Ovary (tissue), 9 donors: ENCODE results near the gene DMAC2L. TPM values are rescaled to one million over a fixed set of nuclear protein-coding genes. Genes with fewer than 3 reads are reported as not detected.

Experiments
- DNase-seq, 5 donors: peaks; one replicate each; pipeline ENCODE4 v3.0.0-alpha.2; 2019 to 2020
- H3K27ac ChIP-seq, 2 donors: fragments of 200-600 bp; one replicate each; pipeline versions ENCODE4 v1.5.1 to v1.8.0; 2019 to 2022
- H3K27me3 ChIP-seq: fragments of 200-600 bp; one replicate; pipeline ENCODE4 v1.8.0; 2022
- H3K36me3 ChIP-seq: fragments of 200-600 bp; sonication (generic); one replicate; pipeline ENCODE4 v1.5.1; 2019
- H3K4me1 ChIP-seq: one replicate; pipeline ENCODE4 v1.8.1; 2013; ENCODE audit warnings: mild to moderate bottlenecking, moderate library complexity; ENCODE audit not compliant: insufficient read depth
- H3K4me3 ChIP-seq: fragments of 200-600 bp; sonication (generic); one replicate; pipeline ENCODE4 v1.5.1; 2017
- H3K9me3 ChIP-seq, 2 donors: fragments of 200-600 bp in 1 of 2; sonication (generic) in 1 of 2; one replicate each; pipeline versions ENCODE4 v1.5.1 to v1.8.1; 2013 to 2019; ENCODE audit warnings: mild to moderate bottlenecking in 1 of 2, moderate library complexity in 1 of 2
- EP300 ChIP-seq: sonication (generic); formaldehyde crosslinking; IDR thresholded peaks from one replicate; pipeline ENCODE4 v1.6.1; 2017; ENCODE audit warnings: antibody characterized with exemption
- POLR2A ChIP-seq: fragments of 450-650 bp; IDR thresholded peaks from one replicate; pipeline ENCODE4 v1.6.1; 2017; ENCODE audit warnings: antibody characterized with exemption, mild to moderate bottlenecking, moderate library complexity
- WGBS, 3 donors: extraction: QIAGEN DNeasy Blood & Tissue Kit in 1 of 3; methylation state at CpG; one replicate each; pipeline versions ENCODE4 v1.1.5 to v1.1.7; 2013 to 2017; 5-methylcytosine and 5-hydroxymethylcytosine counted together
- intact Hi-C, 4 donors: fragments of 100-400 bp; cut with DNase I; formaldehyde crosslinking; loops; one replicate each; pipeline versions ENCODE4 v1.11.0 to v1.15.1; 2022 to 2023
- polyA plus RNA-seq, 2 donors: library from polyadenylated mRNA; stranded (reverse); fragments of 200-250 nt in 1 of 2; fragments of 350-450 nt in 1 of 2; fragmentation: Illumina TruSeq in 1 of 2; extraction: RNeasy Lipid Tissue Mini Kit (QIAGEN cat#74804) in 1 of 2; gene quantifications; one replicate each; pipeline ENCODE4 v1.2.3, GENCODE V29; 2013 to 2014
- total RNA-seq, 7 donors: library from RNA; depleted of rRNA in 2 of 7; stranded (reverse); fragments of >200 nt in 2 of 7; fragmentation: NEBNext Ultra II Directional in 3 of 7; extraction: Animal tissue kit (Norgen Biotek cat#: 25700) in 3 of 7; gene quantifications; one replicate each; pipeline versions ENCODE4 v1.1.0 to v1.2.4, GENCODE V29; 2016 to 2023
- TF ChIP-seq, protein P1 (sequence below), 3 donors: fragments of 450-650 bp in 2 of 3; fragments of 200-600 bp in 1 of 3; IDR thresholded peaks; one replicate each; pipeline versions ENCODE4 v1.5.1 to v1.8.0; 2016 to 2022; ENCODE audit warnings: antibody characterized with exemption in 3 of 3, mild to moderate bottlenecking in 1 of 3
- donor health status: DM: no; HTN: no; CAD: no; lungs with moderate emphysema.
- donor health status: DM: no; HTN: no; CAD: no.
- donor health status: Bipolar disorder and iron deficiency.
- donor health status: DM: yes; HTN: yes; CAD: no.
- donor health status: DM: no; HTN: no; CAD: no.
- donor health status: DM: yes; HTN: yes; CAD: no.

DMAC2L gene
- total and polyA plus RNA-seq, 9 donors, result 5.1 to 19.8 (median 12.9) TPM

GRCh38 chr14:50350975-50351374 is 38.9 kb downstream of the DMAC2L start:
- no peak for TF ChIP-seq POLR2A
- no peak for TF ChIP-seq EP300
- TF ChIP-seq, protein P1, sequence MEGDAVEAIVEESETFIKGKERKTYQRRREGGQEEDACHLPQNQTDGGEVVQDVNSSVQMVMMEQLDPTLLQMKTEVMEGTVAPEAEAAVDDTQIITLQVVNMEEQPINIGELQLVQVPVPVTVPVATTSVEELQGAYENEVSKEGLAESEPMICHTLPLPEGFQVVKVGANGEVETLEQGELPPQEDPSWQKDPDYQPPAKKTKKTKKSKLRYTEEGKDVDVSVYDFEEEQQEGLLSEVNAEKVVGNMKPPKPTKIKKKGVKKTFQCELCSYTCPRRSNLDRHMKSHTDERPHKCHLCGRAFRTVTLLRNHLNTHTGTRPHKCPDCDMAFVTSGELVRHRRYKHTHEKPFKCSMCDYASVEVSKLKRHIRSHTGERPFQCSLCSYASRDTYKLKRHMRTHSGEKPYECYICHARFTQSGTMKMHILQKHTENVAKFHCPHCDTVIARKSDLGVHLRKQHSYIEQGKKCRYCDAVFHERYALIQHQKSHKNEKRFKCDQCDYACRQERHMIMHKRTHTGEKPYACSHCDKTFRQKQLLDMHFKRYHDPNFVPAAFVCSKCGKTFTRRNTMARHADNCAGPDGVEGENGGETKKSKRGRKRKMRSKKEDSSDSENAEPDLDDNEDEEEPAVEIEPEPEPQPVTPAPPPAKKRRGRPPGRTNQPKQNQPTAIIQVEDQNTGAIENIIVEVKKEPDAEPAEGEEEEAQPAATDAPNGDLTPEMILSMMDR (IDR thresholded peaks at IDR 0.05), result no peak
- Histone ChIP-seq H3K4me1 (peaks cover 4% of the 10 kb centered on the region), H3K27me3 (no peaks in the 10 kb centered on the region), H3K4me3 (no peak overlapping the region), H3K27ac (no peak overlapping the region), H3K9me3 (no peaks in the 10 kb centered on the region), H3K36me3 (no peaks in the 10 kb centered on the region)
- 84 to 90% (median 90%) methylated on average over 2 of the region's 2 CpGs for WGBS, 3 donors
- intact Hi-C loops, result no loop called here
- no peak for DNase-seq

- TF ChIP-seq, protein P1 (IDR thresholded peaks at IDR 0.05), result no peak
- no peak for TF ChIP-seq POLR2A
- no peak for TF ChIP-seq EP300
- H3K36me3 ChIP-seq, result no peaks in the 10 kb centered on the region
- peaks cover 1% of the 10 kb centered on the region for H3K4me1 ChIP-seq
- no peak for DNase-seq
- H3K27me3 ChIP-seq, result no peaks in the 10 kb centered on the region
- H3K27ac ChIP-seq, result no peak overlapping the region
- 71 to 77% (median 73%) methylated on average over 4 of the region's 4 CpGs for WGBS, 3 donors
- no peak overlapping the region for H3K4me3 ChIP-seq
- intact Hi-C loops, result no loop called here
- H3K9me3 ChIP-seq, result no peaks in the 10 kb centered on the region
These were observed 40.5 kb downstream of the DMAC2L start for GRCh38 chr14:50352584-50352983.

GRCh38 chr14:50353126-50353525 is 41.0 kb downstream of the DMAC2L start:
- Histone ChIP-seq H3K36me3 (no peaks in the 10 kb centered on the region), H3K27ac (no peak overlapping the region), H3K4me3 (no peak overlapping the region), H3K4me1 (peaks cover 1% of the 10 kb centered on the region), H3K9me3 (no peaks in the 10 kb centered on the region), H3K27me3 (no peaks in the 10 kb centered on the region)
- no peak for DNase-seq
- 78 to 79% (median 78%) methylated on average over 4 of the region's 4 CpGs for whole genome bisulfite sequencing, 3 donors
- no peak for TF ChIP-seq EP300
- TF ChIP-seq, protein P1 (IDR thresholded peaks at IDR 0.05), result no peak
- TF ChIP-seq POLR2A, result no peak
- intact Hi-C loops, result no loop called here

- no peaks in the 10 kb centered on the region for H3K27me3 ChIP-seq
- TF ChIP-seq, protein P1 (IDR thresholded peaks at IDR 0.05), result no peak
- TF ChIP-seq POLR2A (no peak), EP300 (no peak)
- intact Hi-C loops, result no loop called here
- no peak overlapping the region for H3K4me3 ChIP-seq
- 0 to 17% (median 0%) methylated on average over 1 of the region's 1 CpG for WGBS, 3 donors
- no peaks in the 10 kb centered on the region for H3K9me3 ChIP-seq
- H3K4me1 ChIP-seq, result no peaks in the 10 kb centered on the region
- H3K36me3 ChIP-seq, result no peaks in the 10 kb centered on the region
- no peak overlapping the region for H3K27ac ChIP-seq
- DNase-seq, result no peak
These were observed 42.4 kb downstream of the DMAC2L start for GRCh38 chr14:50354527-50354926.
